ENCODE measurements around the gene LCN1. TPM values are rescaled to one million over a fixed set of nuclear protein-coding genes. Genes with fewer than 3 reads are reported as not detected.
"Not testable (repeated sequence)": the region's sequence is repeated elsewhere in the genome, so short reads cannot be mapped to it uniquely, and the experiment has no call there.

LCN1 gene
- total RNA-seq, 2 experiments from 2014 or later: 0.29 TPM; not detected in 1

DNA sequence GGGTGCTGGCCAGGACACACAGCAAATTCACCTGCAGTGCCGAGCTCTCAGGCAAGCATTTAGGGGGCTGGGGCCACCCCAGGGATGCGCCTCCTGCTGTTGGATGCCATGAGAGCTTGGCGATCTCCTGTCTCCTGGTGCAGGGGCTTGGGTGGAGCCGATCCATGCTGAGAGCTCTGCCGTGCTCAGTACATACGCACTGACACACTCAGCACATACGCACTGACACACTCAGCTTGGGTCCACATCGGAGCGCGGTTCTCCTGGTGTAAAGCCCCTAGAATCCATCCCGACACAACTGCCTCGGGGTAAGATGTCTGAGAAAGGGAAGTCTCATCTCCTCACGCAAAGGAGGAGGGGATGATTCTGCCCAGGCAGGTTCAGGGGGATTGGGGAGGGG lies 14.4 kb downstream of the LCN1 start:
- H3K4me3 Mint-ChIP-seq; H3K4me1 Mint-ChIP-seq (ENCODE audit: low read depth); H3K36me3 Mint-ChIP-seq (ENCODE audit: low read depth); H3K27ac Mint-ChIP-seq; CTCF ChIA-PET; DNase-seq; intact Hi-C loops (cut with micrococcal nuclease); H3K9me3 Mint-ChIP-seq: not testable (repeated sequence)
- H3K27me3 Mint-ChIP-seq (ENCODE audit: low read depth): peaks cover 14% of the 10 kb centered on the region

DNA sequence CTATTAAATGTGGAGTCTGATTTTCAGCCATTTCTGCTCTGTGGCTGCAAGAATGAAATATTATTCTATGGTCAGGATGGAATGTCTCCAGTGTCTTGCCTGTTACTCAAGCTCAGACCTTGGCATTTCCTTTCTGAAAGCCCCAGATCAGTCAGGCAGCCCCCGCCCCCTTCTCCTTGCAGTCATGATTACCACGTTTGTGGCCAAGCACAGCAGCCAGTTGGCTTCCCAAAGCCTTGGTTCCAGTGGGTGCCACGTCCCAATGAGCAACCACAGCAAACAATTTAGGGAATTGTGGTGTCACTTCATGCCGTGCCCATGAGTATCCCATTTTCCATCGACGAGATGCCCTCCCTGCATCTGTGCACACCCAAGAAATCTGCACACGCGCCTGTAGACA lies 15.0 kb downstream of the LCN1 start:
- CTCF ChIA-PET: no interaction called here
- Mint-ChIP-seq H3K9me3 (no peaks in the 10 kb centered on the region), H3K27me3 (ENCODE audit: low read depth) (peaks cover 14% of the 10 kb centered on the region), H3K4me1 (ENCODE audit: low read depth) (no peaks in the 10 kb centered on the region), H3K27ac (no peak overlapping the region), H3K36me3 (ENCODE audit: low read depth) (no peaks in the 10 kb centered on the region), H3K4me3 (no peak overlapping the region)
- no peak for DNase-seq
- intact Hi-C loops (cut with micrococcal nuclease): no loop called here

DNA sequence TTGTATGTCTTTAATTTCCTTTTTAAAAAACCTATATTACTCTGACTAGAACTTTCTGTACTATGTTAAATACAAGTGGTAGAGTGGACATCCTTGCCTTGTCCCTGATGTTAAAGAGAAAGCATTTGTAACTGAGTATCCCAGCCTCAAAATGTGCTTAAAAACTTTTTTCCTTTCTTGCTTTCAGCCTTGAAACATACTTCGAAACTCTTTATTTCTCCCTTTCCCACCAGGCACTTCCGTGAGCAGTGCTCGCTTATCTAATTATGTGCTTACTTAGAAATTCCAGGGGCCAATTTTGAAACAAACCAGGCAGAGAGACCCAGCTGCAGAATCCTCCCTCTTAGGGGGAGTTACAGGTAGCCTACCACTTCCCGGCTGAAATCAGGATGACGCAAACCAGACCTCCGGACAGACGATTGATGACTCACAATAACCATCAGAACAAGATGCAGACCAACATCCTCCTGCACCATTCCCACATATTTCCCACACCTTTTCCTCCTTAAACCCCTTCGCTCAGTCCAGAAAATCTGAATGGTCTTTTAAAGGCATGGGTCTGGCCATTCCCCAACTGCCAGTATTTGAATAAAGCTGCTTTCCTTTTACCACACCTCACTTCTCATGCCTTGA lies 22.1 kb downstream of the LCN1 start:
- H3K36me3 Mint-ChIP-seq (ENCODE audit: low read depth); H3K9me3 Mint-ChIP-seq; H3K4me3 Mint-ChIP-seq; intact Hi-C loops (cut with micrococcal nuclease); DNase-seq; CTCF ChIA-PET; H3K4me1 Mint-ChIP-seq (ENCODE audit: low read depth); H3K27ac Mint-ChIP-seq: not testable (repeated sequence)
- peaks cover 11% of the 10 kb centered on the region for H3K27me3 Mint-ChIP-seq (ENCODE audit: low read depth)

DNA sequence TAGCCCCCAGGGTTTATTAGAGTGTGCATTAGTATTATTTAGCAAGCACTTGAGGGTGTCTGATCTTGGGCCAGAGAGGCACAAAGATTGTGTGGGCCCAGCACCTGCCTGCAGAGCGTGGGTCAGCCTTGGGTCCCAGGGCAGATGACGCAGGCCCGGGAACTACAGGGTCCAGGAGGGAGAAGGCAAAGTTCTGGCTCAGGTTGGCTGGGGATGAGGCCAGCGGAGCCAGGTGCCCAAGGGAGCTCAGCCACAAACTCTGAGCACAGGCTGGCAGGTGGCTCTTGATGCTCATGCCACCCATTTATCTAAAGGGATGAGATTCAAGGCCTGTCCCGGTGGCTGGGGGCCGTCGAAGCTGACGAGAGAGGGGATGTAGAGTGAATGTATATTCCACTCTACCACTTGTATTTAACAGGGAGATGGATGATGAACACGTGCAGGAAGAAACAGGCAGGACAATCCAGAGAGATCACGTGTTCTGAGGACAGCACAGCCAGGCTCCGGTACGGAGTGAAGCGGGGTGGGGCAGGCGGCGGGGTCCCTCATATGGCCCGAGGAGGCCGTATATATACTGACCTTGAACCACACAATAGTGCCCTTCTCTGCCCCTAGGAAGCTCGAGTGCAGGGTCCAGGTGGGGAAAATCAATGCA lies 23.9 kb downstream of the LCN1 start:
- Mint-ChIP-seq H3K27ac (no peak overlapping the region), H3K4me3 (no peak overlapping the region), H3K36me3 (ENCODE audit: low read depth) (no peaks in the 10 kb centered on the region), H3K4me1 (ENCODE audit: low read depth) (no peaks in the 10 kb centered on the region), H3K27me3 (ENCODE audit: low read depth) (peaks cover 6% of the 10 kb centered on the region), H3K9me3 (no peaks in the 10 kb centered on the region)
- CTCF ChIA-PET: no interaction called here
- DNase-seq: no peak
- intact Hi-C loops (cut with micrococcal nuclease): no loop called here

DNA sequence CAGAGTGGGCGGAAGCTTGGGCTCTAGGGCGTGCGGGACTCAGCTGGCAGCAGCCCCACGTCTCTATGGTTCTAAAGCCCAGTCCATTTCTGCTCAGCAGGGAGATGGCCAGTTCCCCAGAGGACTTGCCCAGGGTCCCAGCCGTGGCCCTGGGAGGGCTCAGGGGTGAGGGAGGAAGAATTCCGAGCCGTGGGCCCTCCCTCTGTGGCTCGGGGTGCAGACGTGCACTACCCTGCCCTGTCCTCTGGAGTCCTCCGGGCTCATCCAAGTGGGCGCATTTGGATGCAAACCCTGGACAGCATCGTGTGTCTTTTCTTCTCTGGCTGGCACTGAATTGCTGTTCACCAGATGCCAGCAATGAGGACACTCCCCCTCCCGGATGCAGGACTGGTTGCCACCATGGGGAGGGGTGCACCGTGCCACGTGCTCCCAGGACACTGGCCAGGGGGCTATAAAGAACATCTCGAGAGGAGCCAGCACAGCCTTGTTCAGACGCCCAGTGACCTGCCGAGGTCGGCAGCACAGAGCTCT lies 24.5 kb downstream of the LCN1 start, which contains the start of gene OBP2A:
OBP2A (plus strand) TSS at position 481 of the 531 bp plus-strand sequence. CDS start 55 bp downstream, outside the sequence.
- H3K36me3 Mint-ChIP-seq (ENCODE audit: low read depth); DNase-seq; CTCF ChIA-PET; H3K4me1 Mint-ChIP-seq (ENCODE audit: low read depth); H3K27ac Mint-ChIP-seq; H3K9me3 Mint-ChIP-seq; H3K4me3 Mint-ChIP-seq; H3K27me3 Mint-ChIP-seq (ENCODE audit: low read depth); intact Hi-C loops (cut with micrococcal nuclease): not testable (repeated sequence)

DNA sequence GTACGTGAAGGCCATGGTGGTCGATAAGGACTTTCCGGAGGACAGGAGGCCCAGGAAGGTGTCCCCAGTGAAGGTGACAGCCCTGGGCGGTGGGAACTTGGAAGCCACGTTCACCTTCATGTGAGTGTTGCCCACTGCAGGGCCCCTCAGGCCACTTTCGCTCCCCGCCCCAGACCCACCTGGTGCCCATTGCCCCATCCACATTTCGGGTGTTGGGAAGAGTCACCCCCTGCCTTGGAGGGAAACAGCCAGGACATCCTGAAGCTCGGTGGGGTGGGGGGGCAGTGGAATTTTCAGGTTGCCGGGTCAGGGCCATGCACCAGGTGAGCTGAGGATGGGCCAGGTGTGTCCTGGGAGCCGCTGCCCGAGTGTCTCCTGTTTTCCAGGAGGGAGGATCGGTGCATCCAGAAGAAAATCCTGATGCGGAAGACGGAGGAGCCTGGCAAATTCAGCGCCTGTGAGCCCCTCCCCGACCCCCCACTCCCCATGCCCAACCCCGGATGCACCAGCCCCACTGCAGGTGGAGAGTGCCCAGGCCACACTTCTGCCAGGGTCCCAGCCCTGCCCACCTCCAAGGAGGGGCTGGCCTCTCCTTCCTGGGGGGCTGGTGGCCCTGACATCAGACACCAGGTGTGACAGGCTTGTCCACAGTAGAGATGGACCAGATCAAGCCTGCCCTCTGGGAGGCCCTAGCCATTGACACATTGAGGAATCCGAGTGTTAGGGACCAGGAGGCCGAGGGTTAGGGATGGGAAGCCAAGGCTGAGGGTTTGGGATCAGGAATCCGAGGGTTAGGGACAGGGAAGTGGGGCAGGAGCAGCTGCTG lies 25.8 kb downstream of the LCN1 start:
- H3K4me3 Mint-ChIP-seq; CTCF ChIA-PET; intact Hi-C loops (cut with micrococcal nuclease); H3K27me3 Mint-ChIP-seq (ENCODE audit: low read depth); H3K4me1 Mint-ChIP-seq (ENCODE audit: low read depth); DNase-seq; H3K36me3 Mint-ChIP-seq (ENCODE audit: low read depth); H3K9me3 Mint-ChIP-seq; H3K27ac Mint-ChIP-seq: not testable (repeated sequence)

DNA sequence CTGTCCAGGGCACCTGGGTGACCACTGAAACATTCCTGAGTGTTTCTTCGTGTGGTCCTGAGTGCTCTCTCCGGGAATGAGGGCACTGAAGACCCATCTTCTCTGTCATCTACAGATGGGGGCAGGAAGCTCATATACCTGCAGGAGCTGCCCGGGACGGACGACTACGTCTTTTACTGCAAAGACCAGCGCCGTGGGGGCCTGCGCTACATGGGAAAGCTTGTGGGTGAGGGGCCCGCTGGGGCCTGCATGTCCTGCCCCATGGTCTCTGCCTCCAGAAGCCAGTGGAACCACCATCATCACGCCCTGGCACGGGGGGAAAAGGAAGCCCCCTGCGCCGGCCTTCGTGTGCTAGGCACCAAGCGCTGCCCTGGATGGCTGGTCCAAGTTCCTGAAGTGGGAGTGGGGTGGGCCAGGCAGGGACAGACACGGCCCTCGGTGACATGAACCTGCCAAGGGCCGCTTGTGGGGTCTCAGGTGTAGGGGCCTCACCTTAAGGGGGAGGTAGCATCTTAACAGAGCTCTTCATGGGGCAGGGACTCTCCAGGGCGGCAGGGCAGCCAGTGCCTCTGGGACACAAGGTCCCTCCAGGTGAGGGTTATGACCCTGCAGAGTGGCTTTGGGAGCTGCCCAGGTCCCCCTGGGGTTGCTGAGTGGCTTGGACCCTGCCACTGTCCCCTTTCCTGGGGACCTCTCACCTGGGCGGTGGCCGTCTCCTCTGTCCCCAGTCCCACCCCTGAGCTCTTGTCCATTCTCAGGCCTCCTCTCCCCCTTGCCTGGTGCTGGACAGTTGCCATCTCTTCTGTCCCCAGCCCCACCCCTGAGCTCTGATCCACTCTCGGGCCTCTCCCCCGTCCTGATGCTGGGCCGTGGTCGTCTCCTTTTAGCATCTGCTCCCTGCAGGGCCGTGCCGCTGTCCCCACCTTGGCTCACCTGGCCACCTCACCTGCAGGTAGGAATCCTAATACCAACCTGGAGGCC lies 26.8 kb downstream of the LCN1 start:
- intact Hi-C loops (cut with micrococcal nuclease): no loop called here
- DNase-seq: no peak
- Mint-ChIP-seq H3K4me1 (ENCODE audit: low read depth) (no peaks in the 10 kb centered on the region), H3K36me3 (ENCODE audit: low read depth) (no peaks in the 10 kb centered on the region), H3K4me3 (no peak overlapping the region), H3K27me3 (ENCODE audit: low read depth) (peaks cover 1% of the 10 kb centered on the region), H3K9me3 (no peaks in the 10 kb centered on the region), H3K27ac (no peak overlapping the region)
- CTCF ChIA-PET: no interaction called here

DNA sequence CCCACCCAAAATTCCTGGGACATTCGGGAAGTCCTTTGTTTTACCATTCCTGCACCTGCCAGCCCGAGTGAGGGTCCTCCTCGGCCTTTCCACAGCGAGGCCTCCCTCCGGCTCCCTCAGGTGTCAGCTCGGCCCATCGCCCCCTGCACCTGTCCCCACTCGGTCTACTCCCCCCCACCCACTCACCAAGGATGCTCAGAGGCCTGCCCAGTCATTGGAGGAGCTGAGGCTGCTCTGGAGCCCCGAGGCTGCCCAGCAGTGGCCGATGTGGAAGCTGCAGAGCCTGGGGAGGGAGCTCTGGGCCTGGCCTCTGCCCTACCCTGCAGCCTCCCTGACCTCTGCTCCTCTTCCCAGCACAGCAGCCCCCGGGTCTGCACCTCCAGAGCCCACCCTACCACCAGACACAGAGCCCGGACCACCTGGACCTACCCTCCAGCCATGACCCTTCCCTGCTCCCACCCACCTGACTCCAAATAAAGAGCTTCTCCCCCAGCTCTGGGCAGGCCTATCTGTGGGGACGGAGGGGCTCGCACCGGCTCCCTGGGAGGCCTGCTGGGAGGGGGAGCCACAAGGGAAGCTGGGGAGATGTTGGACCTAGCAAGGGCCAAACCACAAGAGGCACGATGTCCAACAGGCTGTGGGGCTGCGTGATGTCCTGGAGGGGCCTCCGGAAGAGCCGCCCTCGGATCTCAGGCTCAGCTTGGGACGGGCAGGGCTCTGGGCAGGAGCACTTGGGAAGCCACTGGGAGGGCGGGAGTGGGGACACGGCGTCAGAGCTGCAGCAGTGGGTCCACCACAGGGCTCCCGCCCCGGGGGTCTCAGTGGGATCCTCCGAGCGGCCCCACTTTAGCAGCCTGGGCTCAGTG lies 28.5 kb downstream of the LCN1 start:
- H3K27ac Mint-ChIP-seq; DNase-seq; H3K4me3 Mint-ChIP-seq; H3K27me3 Mint-ChIP-seq (ENCODE audit: low read depth); H3K36me3 Mint-ChIP-seq (ENCODE audit: low read depth); CTCF ChIA-PET; H3K4me1 Mint-ChIP-seq (ENCODE audit: low read depth); intact Hi-C loops (cut with micrococcal nuclease); H3K9me3 Mint-ChIP-seq: not testable (repeated sequence)

DNA sequence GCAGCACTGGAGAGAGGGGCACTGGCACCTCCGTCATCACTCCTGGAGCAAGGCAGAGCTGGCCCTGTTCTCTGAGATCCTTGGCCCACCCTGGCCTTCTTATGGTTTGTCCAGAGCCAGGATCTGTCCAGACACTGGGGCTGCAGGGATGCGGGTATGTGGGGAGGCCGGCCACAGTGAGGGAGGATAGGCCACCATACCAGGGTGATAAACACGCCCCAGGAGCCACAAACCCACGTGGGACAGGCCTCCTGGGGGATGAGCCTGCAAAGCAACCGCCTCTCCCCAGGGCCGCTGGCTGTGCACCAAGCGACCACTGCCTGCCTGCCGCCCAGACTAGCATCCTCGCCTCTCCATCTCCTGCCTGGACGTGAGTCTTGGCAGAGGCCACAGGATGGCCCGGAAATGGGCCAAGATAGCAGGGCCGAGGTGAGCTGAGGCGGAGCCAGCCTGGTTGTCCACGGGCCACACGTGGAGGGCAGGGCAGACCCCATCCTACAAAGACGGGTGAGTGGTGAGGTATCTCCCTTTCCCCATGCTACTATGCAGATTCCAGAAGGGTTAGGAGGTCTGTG lies 29.2 kb downstream of the LCN1 start:
- Mint-ChIP-seq H3K4me3 (no peak overlapping the region), H3K36me3 (ENCODE audit: low read depth) (no peaks in the 10 kb centered on the region), H3K4me1 (ENCODE audit: low read depth) (no peaks in the 10 kb centered on the region), H3K27ac (no peak overlapping the region), H3K9me3 (no peaks in the 10 kb centered on the region), H3K27me3 (ENCODE audit: low read depth) (no peaks in the 10 kb centered on the region)
- DNase-seq: no peak
- intact Hi-C loops (cut with micrococcal nuclease): no loop called here
- CTCF ChIA-PET: interaction anchor here (1.7 kb wide), 1 partner anchor 45 kb away, joined by 4 read pairs; no protein-coding TSS in a partner anchor

DNA sequence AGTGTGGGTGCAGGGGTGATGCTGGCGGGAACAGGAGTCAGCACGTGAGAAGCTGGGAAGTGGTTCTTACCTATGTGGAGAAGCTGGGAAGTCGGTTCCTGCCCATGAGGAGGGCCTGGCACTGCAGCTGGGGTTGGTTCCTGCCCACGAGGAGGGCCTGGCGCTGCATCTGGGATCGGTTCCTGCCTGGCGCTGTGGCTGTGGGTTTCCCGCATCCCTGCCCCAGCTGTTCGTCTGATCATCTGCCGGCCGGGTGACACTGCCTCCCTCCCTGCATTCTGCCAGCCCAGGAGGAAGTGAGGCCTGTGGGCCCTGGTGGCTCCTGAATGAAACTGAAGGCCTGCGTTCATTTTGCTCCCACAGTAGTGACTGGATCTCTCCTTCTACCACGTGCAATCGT lies 29.8 kb downstream of the LCN1 start:
- intact Hi-C loops (cut with micrococcal nuclease): no loop called here
- H3K36me3 Mint-ChIP-seq (ENCODE audit: low read depth): no peaks in the 10 kb centered on the region
- H3K27me3 Mint-ChIP-seq (ENCODE audit: low read depth): no peaks in the 10 kb centered on the region
- no peak for DNase-seq
- no peaks in the 10 kb centered on the region for H3K4me1 Mint-ChIP-seq (ENCODE audit: low read depth)
- no peak overlapping the region for H3K27ac Mint-ChIP-seq
- CTCF ChIA-PET: interaction anchor here (1.7 kb wide), 1 partner anchor 46 kb away, joined by 4 read pairs; no protein-coding TSS in a partner anchor
- H3K4me3 Mint-ChIP-seq: no peak overlapping the region
- no peaks in the 10 kb centered on the region for H3K9me3 Mint-ChIP-seq

DNA sequence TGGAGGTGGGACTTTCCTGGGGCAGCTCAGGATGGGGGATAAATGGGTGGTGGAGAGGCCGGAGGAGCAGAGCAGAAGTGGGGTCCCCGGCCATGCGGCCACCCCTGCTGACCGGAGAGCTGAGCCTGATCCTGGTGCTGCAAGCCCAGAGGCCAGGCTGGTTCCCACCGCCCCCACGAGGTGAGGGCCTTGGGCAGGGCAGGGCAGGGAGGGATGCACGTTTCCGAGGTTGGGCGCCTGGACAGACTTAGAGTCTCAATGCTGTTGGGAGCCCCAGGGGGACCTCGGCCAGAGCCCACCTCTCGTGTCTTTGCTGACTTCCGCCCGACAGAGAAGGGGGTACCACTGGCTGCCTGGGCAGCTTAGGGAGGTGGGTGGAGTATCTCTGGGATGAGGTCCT lies 30.2 kb downstream of the LCN1 start:
- Mint-ChIP-seq H3K9me3 (no peaks in the 10 kb centered on the region), H3K4me1 (ENCODE audit: low read depth) (no peaks in the 10 kb centered on the region), H3K4me3 (no peak overlapping the region), H3K36me3 (ENCODE audit: low read depth) (no peaks in the 10 kb centered on the region), H3K27me3 (ENCODE audit: low read depth) (no peaks in the 10 kb centered on the region), H3K27ac (no peak overlapping the region)
- DNase-seq: no peak
- intact Hi-C loops (cut with micrococcal nuclease): no loop called here
- CTCF ChIA-PET: interaction anchor here (1.7 kb wide), 1 partner anchor 46 kb away, joined by 4 read pairs; no protein-coding TSS in a partner anchor
